GM12878 (cell line): ENCODE data around the gene C16orf74. TPM values are rescaled to one million over a fixed set of nuclear protein-coding genes. Genes with fewer than 3 reads are reported as not detected.

ENCODE experiments used
- ATAC-seq: fragments of 200-7000 bp; cut with Tn5 transposase; 3 replicates; pipeline ENCODE4 v1.9.1; 2020; ENCODE audit warnings: mild to moderate bottlenecking, moderate library complexity
- BruUV-seq: library from RNA; stranded (reverse); fragments of 400-500 nt; replicated peaks from 2 replicates; lab custom pipeline; 2021; lab: Mats Ljungman, UMichigan
- CTCF ChIA-PET: fragments of 300-600 bp; sonication (Branson Sonifier 250); formaldehyde crosslinking; extraction: SDS; loops from one replicate; lab custom pipeline; 2021; ENCODE audit warnings: inconsistent platforms; lab: Yijun Ruan, JAX
- POLR2A ChIA-PET: fragments of 350-600 bp; formaldehyde crosslinking; extraction: SDS; loops from one replicate; lab custom pipeline; 2021; ENCODE audit warnings: inconsistent platforms; lab: Charles Lee
- RAD21 ChIA-PET: fragments of 300-600 bp; sonication (Branson Sonifier 250); formaldehyde crosslinking; loops from one replicate; lab custom pipeline; 2023; ENCODE audit warnings: antibody characterized with exemption; ENCODE audit not compliant: unreplicated experiment; lab: Charles Lee
- SMC1A ChIA-PET: fragments of 300-600 bp; sonication (Branson Sonifier 250); formaldehyde crosslinking; loops from one replicate; lab custom pipeline; 2023; ENCODE audit not compliant: unreplicated experiment, uncharacterized antibody; lab: Charles Lee
- DNase-seq: peaks from one replicate; pipeline ENCODE4 v3.0.0-alpha.2; 2011; ENCODE audit warnings: low read depth, low spot score
- FAIRE-seq: peaks from 3 replicates; lab custom pipeline; 2011; peaks lifted over from hg19 to GRCh38; lab: Jason Lieb, UNC
- H2AFZ ChIP-seq: 2 replicates; pipeline ENCODE4 v1.6.0; 2011; ENCODE audit warnings: low read depth, low read length, control low read depth; ENCODE audit not compliant: control insufficient read depth
- H3K27ac ChIP-seq: 2 replicates; pipeline ENCODE4 v1.5.1; 2011; ENCODE audit warnings: control low read depth; ENCODE audit not compliant: control insufficient read depth, insufficient read depth
- H3K27me3 ChIP-seq, 2 experiments: replicated peaks in 1 of 2; 2 replicates each; pipeline versions ENCODE4 v1.6.0 to v1.6.1; 2011; ENCODE audit warnings: low read length in 1 of 2; ENCODE audit not compliant: control insufficient read depth in 2 of 2, insufficient read depth in 2 of 2
- H3K36me3 ChIP-seq, 2 experiments: 2 replicates each; pipeline ENCODE4 v1.5.1; 2011; ENCODE audit warnings: low read length in 1 of 2; ENCODE audit not compliant: control insufficient read depth in 2 of 2, insufficient read depth in 2 of 2
- H3K4me1 ChIP-seq: 2 replicates; pipeline ENCODE4 v1.6.1; 2011; ENCODE audit warnings: mild to moderate bottlenecking, low read length, moderate library complexity, mixed read lengths; ENCODE audit not compliant: control insufficient read depth, insufficient read depth
- H3K4me2 ChIP-seq: 2 replicates; pipeline ENCODE4 v1.6.0; 2011; ENCODE audit warnings: control low read depth; ENCODE audit not compliant: control insufficient read depth, insufficient read depth
- H3K4me3 ChIP-seq: fragments of 200-600 bp; sonication (generic); 2 replicates; pipeline ENCODE4 v1.5.1; 2016
- H3K79me2 ChIP-seq: 2 replicates; pipeline ENCODE4 v1.6.0; 2011; ENCODE audit warnings: low read length; ENCODE audit not compliant: control insufficient read depth, insufficient read depth
- H3K9ac ChIP-seq: 2 replicates; pipeline ENCODE4 v1.8.0; 2011; ENCODE audit warnings: low read length, control low read depth, mixed read lengths; ENCODE audit not compliant: control insufficient read depth, insufficient read depth
- H3K9me3 ChIP-seq: replicated peaks from 3 replicates; pipeline ENCODE4 v1.5.1; 2011; ENCODE audit warnings: mild to moderate bottlenecking, low read length; ENCODE audit not compliant: control insufficient read depth, insufficient read depth
- H4K20me1 ChIP-seq: 2 replicates; pipeline ENCODE4 v1.6.0; 2011; ENCODE audit not compliant: control insufficient read depth, insufficient read depth
- BMI1 ChIP-seq: fragments of 450-650 bp; IDR thresholded peaks from 2 replicates; pipeline ENCODE4 v1.6.1; 2016; ENCODE audit warnings: mild to moderate bottlenecking, moderate library complexity, borderline replicate concordance
- CBX3 ChIP-seq: fragments of 200-600 bp; sonication (generic); IDR thresholded peaks from 2 replicates; pipeline ENCODE4 v1.6.1; 2016; ENCODE audit warnings: low read depth, borderline replicate concordance
- CEBPZ ChIP-seq: fragments of 150-350 bp; IDR thresholded peaks from 2 replicates; pipeline ENCODE4 v1.6.1; 2016; ENCODE audit warnings: low read depth, low read length
- CUX1 ChIP-seq: IDR thresholded peaks from 2 replicates; pipeline ENCODE4 v1.6.1; 2012; ENCODE audit warnings: improper control_type of control experiment, low read depth, low read length; ENCODE audit not compliant: insufficient replicate concordance
- EGR1 ChIP-seq, 2 experiments: IDR thresholded peaks; 1 replicate in 1 of 2; 2 replicates in 1 of 2; pipeline ENCODE4 v1.6.1; 2011 to 2012; ENCODE audit warnings: low read depth in 2 of 2, low read length in 2 of 2, borderline replicate concordance in 1 of 2, mild to moderate bottlenecking in 1 of 2, moderate library complexity in 1 of 2
- HSF1 ChIP-seq: fragments of 150-350 bp; IDR thresholded peaks from 2 replicates; pipeline ENCODE4 v1.6.1; 2014; ENCODE audit warnings: mild to moderate bottlenecking, low read depth, low read length
- SREBF1 ChIP-seq: IDR thresholded peaks from 2 replicates; pipeline ENCODE4 v1.6.1; 2012; ENCODE audit warnings: mild to moderate bottlenecking, low read length
- TAF1 ChIP-seq: IDR thresholded peaks from 2 replicates; pipeline ENCODE4 v1.6.1; 2011; ENCODE audit warnings: mild to moderate bottlenecking, low read depth, low read length, borderline replicate concordance
- TCF7 ChIP-seq: IDR thresholded peaks from 2 replicates; pipeline ENCODE4 v1.6.1; 2014; ENCODE audit warnings: antibody characterized with exemption, borderline replicate concordance
- WGBS: methylation state at CpG from one replicate; pipeline ENCODE4 v1.1.6; 2016; ENCODE audit warnings: low lambda C conversion rate; ENCODE audit not compliant: insufficient replicate concordance, insufficient coverage; ENCODE audit errors: missing lambda C conversion rate; 5-methylcytosine and 5-hydroxymethylcytosine counted together
- in situ Hi-C: fragments of 300-500 bp; cut with MboI; formaldehyde crosslinking; loops from 9 replicates; pipeline ENCODE4 v1.14.3; 2018; ENCODE audit warnings: mixed read lengths
- intact Hi-C: fragments of 100-400 bp; cut with micrococcal nuclease; formaldehyde crosslinking; loops from one replicate; pipeline ENCODE4 v1.14.2; 2022; ENCODE audit not compliant: unreplicated experiment
- polyA plus RNA-seq, 11 experiments: library from polyadenylated mRNA; depleted of rRNA in 4 of 11; unstranded in 6 of 11; stranded (reverse) in 5 of 11; fragments of >200 nt; fragmentation: Nextera tagmentation in 4 of 11; fragmentation: Illumina TruSeq in 1 of 11; extraction: Ambion mirVana in 4 of 11; extraction: Trizol in 1 of 11; gene quantifications; 1 replicate in 1 of 11; 2 replicates in 10 of 11; pipeline versions ENCODE4 v1.2.1 to v1.2.3, GENCODE V29; 2011 to 2016; ENCODE audit warnings: inconsistent platforms in 2 of 11, missing spikeins in 2 of 11, low read depth in 1 of 11
- total RNA-seq, 4 experiments: library from RNA; depleted of rRNA in 3 of 4; stranded (reverse); fragments of >200 nt in 3 of 4; fragmentation: Illumina TruSeq in 1 of 4; extraction: Trizol in 1 of 4; gene quantifications; 2 replicates each; pipeline versions ENCODE4 v1.2.1 to v1.2.3, GENCODE V29; 2013 to 2021

C16orf74 gene
- total and polyA plus RNA-seq, 10 of the 15 experiments (the other 5 are each of a cell fraction or from before 2014, with no cell fraction given): 0.23 to 20.1 (median 6.8) TPM

GRCh38 chr16:85662976-85663830 lies 87.7 kb downstream of the C16orf74 start:
- Histone ChIP-seq H3K36me3 (peaks cover 44 to 60% of the 10 kb centered on the region in 2 experiments), H3K9me3 (no peaks in the 10 kb centered on the region), H3K9ac (no peak overlapping the region), H3K4me3 (no peak overlapping the region), H2AFZ (no peak overlapping the region), H4K20me1 (no peaks in the 10 kb centered on the region), H3K27ac (no peak overlapping the region), H3K4me2 (no peak overlapping the region), H3K4me1 (no peaks in the 10 kb centered on the region), H3K79me2 (no peaks in the 10 kb centered on the region), H3K27me3 (no peaks in the 10 kb centered on the region)
- intact Hi-C loops (no loop called here), in situ Hi-C loops (no loop called here)
- DNase-seq: no peak
- FAIRE-seq: no peak
- ATAC-seq: no peak
- no TSS peak for BruUV-seq
- ChIA-PET SMC1A (no interaction called here), RAD21 (no interaction called here), CTCF (interaction anchor here (1.3 kb wide), 1 partner anchor 96 kb away, joined by 4 read pairs; no protein-coding TSS in a partner anchor), POLR2A (no interaction called here)
- TF ChIP-seq CBX3 (no peak), BMI1 (no peak), CUX1 (no peak), EGR1 (IDR thresholded peaks at IDR 0.05; ENCODE audit: borderline replicate concordance in 1 of 2, low read depth in 2 of 2, low read length in 2 of 2) (no peak), SREBF1 (no peak), TAF1 (no peak), HSF1 (no peak), CEBPZ (no peak), TCF7 (no peak)
- WGBS: 92% methylated on average over 37 of the region's 38 CpGs
